ENCODE data around the gene ACTN1.
"Not testable (repeated sequence)": the region's sequence is repeated elsewhere in the genome, so short reads cannot be mapped to it uniquely, and the experiment has no call there.

The ACTN1 gene

DNA sequence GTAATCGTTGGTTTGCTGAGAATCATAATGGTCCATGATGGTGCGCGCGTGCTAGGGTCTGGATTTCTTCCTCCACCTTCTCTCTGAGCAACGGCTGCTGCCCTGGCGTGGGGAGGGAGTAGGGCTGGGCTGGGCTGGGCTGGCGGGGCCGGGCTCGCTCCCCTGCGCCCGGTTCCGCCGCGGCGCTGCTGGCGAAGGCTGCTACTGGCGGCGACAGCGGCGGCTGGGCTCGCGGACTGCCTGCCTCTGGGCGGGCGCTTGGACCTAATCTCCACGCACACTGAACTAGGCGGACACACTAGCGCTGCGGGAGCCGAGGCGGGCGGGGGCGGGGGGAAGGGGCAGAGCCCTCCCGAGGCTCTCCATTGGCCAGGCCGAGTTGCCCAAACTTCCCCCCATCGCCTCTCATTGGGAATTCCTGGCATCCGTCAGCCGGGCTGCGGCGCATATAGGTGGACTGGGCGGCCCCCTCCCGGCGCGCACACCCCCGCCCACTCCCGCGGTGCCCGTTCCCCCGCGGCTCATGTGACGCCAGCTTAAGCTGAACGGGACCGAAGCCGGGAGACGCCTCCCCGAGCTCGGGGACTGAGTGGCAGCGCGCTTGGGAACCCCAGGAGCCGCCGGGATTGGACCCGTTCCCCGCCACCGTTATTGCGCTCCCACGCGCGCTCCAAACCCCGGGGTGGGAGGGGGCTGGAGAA lies at the start of gene ACTN1:
TSS of gene ACTN1 (minus strand) at position 282 of the 701 bp plus-strand sequence. CDS start at position 36, 246 bp downstream.
- DNase-seq: peak; percentile 99

DNA sequence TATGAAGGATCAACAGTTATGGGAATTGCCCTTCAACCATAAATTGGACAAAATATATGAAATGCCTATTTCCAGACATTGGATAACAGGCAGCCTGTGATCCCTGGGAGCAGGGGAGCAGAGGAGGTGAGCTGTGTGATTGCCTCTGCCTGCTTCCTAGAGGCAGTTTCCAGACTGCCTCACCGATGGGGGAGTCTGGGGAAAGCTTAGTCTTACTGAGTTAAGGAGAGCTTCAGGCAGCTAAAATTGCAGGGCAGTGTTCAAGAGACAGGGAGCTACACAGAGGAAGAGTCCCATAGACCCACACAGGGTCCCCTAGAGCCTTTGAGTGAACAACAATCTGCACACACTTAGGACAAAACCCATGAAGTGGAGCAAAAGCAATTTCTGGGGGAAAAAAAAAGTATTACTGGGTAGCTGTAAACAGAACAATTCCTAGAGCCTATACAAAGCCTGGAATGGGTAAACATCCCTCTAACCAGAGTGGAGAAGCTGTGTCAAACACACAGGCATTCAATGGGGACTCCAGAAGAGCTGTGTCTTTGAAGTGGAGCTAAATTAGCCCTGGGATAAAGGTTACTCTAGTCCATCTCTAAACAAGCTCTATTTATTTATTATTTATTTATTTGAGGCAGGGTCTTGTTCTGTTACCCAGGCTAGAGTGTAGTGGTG lies 48.3 kb upstream of the ACTN1 start:
- DNase-seq: no peak

DNA sequence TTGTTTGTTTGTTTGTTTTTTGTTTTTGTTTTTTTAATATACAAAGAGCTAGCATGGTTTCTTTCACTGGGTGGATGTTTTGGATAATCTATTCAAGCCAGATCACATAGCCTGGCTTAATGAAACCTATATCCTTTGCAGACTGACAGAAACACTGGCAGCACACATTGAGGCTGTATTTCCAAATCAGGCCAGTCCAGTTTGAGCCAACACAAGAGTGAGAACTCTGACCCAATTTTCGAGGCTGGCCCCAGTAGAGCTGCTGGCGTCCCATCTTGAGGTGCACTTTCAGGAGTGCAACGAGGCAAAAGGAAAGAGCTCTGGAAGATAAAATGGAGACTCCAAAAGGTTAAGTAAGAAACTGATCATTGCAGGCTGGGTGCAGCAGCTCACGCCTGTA lies 43.9 kb upstream of the ACTN1 start:
- DNase-seq: no peak

DNA sequence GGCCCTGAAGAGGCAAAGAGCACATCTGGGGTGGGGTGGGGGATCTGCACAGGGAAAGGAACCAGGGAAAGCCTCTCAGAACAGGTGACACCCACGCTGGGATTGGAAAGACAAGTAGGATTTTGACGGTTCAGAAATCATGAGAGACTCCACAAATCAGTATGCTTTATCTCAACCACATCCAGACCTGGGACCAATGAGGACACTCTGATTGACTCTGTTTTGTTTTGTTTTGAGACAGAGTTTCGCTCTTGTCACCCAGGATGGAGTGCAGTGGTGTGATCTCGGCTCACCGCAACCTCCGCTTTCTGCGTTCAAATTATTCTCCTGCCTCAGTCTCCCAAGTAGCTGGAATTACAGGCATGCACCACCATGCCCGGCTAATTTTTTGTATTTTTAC lies 43.0 kb upstream of the ACTN1 start:
- not testable (repeated sequence) for DNase-seq

DNA sequence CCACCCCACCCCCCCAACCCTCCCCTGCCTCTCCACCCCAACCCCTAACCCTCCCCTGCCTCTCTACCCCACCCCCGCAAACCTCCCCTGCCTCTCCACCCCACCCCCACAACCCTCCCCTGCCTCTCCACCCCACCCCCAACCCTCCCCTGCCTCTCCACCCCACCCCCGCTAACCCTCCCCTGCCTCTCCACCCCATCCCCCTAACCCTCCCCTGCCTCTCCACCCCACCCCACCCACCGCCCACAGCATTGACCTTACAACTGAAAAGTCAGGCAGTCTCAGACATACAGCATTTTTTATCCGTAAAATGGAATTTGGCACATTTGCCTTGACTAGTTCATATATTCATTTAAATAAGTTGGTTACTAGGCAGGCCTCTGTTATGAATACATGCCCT lies 38.6 kb upstream of the ACTN1 start:
- DNase-seq: no peak

DNA sequence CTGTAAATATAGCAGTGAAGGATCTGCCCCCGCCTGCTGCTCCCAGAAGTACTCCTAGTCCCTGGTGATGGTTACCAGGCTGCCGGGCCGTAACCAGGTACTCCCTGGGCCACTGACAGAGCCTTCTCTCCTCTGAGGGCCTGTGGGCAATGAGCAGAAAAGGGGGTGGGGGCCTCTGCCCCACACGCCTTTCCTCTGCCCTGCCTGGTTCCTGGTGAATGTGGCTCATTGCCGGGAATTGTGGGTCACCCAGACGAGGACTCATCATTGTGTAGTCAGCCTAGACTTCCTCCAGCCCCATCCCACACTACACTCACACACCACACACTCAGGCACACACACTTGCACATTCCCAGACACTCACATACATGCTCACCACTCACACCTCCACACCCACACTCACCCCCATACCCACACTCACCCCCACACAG lies 35.7 kb upstream of the ACTN1 start:
- DNase-seq: no peak

DNA sequence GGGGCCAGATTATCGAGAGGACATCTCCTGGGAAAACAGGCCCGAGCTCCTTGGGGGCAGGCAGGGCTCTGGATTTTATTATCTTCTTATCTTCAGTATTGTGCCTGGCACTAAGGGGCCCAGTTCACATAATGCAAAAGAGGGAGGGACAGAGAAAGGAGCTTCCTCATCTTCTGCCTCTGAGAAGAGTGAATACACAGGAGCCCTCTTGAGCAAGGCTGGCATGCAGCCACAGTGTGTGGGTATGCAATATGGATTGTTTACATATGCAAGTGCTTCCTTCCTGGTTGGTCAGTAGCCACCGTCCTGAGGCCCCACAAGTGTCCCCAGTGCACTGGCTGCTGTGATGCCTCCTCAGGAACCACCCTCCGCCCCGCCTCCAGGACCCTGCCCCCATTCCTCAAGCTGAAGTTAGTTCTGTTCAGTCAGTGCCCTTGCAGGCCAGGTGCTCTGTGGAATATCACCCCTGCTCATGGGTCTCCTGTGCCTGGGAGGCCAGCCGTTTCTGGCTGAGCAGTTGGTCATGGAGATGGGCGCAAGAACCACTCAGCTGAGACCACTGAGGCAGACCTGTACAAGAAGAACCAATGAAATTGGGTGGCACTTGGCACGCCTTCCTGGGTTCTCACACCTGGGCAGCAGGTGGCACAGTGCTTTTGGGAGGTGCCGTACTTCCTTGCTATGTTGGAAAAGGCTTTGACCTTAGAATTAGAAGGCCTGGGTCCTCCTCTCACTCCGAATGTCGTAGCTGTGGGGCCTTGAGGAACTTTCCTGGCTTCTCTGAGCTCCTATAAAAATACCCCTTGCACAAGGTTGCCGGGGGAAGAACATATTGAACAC lies 35.1 kb upstream of the ACTN1 start:
- DNase-seq: peak in 1 of 2 experiments; percentile 13

DNA sequence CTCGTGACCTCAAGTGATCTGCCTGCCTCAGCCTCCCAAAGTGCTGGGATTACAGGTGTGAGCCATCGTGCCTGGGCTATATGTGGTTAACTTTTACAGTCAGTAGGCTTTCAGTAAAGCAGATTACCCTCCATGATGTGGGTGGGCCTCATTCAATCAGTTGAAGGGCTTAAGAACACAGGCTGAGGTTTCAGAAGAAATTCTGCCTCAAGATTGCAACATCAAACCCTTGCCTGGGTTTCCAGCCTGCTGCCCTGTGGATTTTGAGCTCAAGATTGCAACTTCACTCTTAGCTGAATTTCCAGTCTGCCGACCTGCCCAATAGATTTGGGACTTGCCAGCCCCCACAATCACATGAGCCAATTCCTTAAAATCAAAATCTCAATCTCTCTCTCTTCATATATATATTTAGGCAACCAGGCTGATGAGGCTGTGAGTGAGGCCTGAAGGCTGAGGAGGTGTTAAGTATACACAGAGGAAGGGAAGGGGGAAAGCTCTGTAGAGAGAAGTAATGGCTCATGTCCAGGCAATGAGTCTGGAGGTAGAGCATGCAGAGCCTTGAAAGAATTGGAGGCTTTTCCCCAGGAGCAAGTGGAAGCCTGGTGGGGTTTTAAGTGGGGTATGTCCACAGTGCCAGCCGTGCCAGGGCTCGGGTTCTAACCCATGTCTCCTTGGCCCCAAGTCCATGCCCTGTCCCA lies 33.3 kb upstream of the ACTN1 start:
- no peak for DNase-seq

DNA sequence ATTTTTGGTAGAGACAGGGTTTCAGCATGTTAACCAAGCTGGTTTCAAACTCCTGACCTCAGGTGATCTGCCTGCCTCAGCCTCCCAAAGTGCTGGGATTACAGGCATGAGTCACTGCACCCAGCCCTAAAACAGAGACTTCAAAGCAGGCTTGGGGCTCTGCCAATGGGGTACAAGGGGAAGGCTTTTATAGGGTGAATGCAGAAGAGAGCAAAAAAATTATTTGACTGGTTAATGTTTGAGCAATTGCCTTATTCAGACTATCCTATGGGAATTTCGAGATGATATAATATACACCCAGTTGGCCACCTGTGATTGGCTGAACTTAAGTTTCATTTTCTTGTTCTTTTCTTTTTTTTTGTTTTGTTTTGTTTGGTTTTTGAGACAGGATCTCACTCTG lies 31.5 kb upstream of the ACTN1 start:
- no peak for DNase-seq

DNA sequence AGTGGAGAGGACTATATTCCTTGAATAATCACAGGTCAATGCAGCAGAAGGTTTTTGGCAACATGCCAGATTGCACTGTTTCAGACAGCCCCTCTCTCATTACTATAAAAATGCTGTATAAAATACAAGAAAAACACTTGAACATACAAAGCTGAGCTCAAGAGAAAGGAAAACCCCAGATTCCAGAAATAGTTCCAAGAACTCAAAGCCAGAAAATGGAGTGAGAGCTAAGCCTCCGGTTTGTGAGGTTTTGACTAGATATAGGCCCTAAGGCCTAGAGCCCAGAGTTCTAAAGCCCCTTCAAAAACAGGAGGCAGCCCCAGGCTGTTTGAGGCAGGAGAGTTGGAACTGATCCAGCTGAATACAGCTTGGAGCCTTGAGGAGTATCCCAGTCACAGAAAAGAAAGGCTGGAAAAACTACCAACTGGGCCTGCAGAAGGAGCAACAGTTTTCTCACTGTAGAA lies 29.4 kb upstream of the ACTN1 start:
- DNase-seq: no peak

DNA sequence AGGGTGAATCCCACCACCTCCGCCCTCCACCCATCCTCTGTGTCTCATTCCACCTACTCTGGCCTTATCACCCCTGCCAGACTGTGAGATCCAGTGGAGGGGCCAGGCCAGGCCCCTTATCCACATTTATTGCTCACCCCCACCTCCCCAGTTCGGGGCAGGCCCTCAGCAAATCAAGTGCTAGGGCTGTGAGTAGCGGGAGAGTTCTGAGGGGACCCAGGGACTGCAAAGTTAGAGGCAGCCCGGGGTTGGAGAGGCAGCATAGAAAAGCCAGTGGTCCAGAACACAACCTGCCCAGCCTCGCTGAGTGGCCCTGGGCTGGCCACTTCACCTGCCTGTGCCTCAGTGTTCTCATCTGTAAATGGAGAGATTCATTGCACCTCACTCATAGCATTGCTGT lies 27.2 kb upstream of the ACTN1 start:
- no peak for DNase-seq

DNA sequence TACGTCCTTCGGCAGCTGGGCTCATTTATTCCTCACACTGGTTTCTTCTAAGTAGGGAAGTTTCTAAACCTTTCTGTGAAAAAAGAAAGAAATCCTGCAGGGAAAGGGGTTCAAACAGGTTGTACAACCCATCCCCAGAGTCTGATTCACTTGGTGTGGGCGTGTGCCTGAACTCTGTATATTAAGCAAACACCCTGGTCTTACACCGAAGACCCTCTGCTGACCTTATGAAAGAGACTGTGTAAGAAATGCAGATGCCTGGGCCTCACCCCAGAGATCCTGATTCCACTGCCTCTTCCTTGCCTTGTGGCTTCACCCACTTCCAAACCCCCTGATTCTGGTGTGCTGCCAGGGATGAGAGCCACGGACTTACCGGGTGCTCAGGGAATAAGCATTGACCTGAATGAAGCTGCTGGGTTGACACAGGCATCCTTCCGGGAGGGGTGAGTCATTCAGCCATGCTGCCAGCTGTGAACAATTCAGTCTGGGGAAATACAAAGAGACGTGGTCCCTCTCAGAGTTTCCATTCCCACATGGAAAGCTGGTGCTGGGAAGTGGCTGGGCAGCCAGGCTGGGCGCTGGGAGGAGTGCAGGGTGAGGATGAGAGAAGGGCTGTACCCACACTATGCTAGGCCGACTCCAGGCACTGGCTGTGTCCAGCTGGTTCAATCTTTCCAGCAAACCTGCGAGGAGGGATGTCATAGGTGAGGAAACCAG lies 26.5 kb upstream of the ACTN1 start:
- no peak for DNase-seq

DNA sequence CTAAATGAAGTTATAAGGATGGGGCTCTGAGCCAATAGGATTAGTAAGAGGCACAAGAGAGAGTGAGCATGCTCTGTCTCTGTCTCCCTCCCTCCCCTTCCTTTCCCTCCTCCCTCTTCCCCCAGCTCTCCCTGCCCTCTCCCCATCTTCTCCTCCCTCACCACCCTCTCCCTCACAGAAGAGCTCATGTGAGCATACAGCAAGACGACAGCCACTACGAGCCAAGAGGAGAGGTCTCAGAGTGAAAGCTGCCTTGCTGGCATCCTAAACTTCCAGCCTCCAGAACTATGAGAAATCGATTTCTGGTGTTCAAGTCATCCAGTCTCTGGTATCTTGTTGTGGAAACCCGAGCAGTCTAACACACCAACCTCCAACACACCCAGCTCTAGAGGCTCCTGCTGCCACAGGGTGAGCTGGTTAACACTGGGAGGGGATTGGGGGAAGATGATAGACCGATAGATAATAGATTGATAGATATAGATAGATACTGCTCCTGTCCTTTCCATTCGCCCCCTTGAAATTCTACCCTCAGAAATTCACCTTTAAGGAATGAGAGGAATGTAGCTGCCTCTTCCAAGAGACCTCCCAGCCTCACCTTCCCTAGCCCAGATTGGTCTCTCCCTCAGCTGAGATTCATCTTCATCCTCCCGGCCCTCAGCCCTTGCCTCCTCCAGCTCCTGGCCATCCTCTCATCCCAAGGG lies 25.8 kb upstream of the ACTN1 start:
- DNase-seq: peak in 1 of 2 experiments; percentile 28

DNA sequence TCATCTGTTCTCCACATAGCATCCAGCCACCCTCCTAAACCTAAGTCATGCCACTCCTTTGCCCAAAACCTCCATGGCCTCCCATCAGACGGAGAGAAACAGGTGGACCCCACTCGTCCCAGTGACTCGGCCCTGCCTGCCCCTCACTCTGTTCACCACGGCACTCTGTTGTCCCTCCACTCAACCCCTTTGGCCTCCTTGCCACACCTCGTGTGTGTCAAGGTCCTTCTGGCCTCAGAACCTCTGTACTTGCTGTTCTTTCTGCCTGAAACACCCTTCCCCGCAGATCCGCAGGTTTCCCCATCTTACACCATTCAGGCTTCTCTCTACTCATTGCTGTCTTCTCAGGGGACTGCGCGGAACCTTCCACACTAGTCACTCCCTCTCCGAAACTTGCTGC lies 24.5 kb upstream of the ACTN1 start:
- no peak for DNase-seq

DNA sequence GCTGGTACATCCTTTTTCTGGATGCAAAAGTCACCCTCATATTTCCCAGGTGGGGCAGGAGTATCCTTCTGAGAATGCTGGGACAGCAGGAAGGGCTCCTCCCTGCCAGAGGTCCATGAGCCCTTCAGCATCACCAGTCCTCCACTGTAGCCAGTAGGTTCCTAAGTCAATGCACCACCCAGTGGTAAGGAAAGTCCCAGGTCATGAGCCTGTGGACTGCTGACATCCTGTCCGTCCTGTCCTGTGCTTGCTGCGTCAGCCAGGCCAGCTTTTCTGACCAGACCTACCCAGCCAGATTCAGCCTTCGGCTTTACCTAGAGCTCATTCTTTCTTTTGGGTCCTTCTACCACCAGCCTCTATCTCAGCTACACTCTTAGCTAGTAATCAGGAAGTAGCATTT lies 23.0 kb upstream of the ACTN1 start:
- peak in 1 of 2 experiments; percentile 18 for DNase-seq

DNA sequence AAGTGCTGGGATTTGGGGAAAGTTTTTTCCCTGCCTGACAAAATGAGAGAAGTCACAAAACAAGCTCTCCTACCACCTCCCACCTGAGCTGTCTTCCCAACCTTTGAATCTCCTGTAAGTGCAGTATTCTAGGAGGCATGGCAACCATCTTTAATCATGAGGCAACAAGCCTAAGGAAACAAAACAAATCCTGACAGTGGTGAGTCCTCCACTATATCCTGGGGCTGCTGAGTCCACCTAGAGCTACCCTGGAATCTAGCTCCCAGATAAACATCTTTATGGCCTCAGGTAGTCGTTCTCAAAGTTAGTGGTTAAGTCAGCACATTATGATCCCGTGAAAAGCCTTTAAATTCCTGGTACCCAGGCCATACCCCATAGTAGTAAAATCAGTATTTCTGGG lies 22.3 kb upstream of the ACTN1 start:
- no peak for DNase-seq

DNA sequence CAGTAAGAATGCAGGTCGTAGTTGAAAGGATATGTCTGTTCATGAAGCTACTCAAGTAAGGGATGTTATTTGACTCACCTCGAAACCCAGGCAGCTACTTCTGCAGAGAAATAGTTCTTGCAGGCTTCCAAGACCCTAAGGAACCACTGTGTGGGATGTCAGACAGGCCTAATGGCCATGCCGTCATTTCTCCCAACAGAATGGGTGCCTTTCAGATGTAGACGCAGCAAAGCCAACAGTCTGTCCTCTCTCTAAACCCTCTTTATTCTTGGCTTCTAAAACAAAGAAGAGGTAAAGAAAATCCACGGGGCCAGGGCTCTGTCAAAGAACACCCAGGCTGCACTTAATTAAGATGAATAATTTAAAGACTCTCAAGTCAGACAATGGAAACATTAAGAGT lies 19.0 kb upstream of the ACTN1 start:
- no peak for DNase-seq

DNA sequence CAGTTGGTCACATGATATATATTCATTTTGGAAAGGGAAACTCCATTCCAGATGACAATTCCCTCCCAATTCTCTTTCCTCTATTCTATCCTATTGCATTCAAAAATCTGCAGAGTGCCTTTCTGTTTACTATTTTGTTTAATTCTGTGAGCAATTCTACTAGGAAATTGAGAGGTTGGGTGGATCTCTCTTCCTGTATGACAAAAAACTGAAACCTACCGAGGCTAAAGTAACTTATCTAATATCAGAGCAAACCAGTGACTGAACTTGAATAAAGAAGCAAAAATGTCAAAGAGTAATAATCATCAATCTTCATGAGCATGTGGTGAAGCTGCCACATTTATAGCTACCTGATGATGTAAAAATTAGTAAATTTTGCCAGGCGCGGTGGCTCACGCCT lies 16.6 kb upstream of the ACTN1 start:
- no peak for DNase-seq

DNA sequence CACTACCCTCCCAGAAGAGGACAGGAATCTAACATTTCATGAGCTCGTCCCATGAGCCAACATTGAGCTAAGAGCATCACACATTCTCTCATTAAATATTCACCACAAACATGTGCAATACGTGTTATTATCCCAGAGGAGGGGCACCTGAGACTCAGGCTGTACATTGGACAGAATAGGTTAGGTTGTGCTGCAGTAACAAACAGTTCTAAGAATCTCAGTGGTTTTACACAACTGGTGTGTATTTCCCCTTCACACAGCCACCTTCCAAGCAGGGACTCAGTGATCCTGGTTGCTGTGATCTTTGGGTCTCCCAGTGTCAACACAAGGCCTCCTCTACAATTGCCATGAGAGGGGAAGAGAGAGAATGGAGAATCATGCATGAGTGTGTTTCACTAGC lies 15.0 kb upstream of the ACTN1 start:
- no peak for DNase-seq

DNA sequence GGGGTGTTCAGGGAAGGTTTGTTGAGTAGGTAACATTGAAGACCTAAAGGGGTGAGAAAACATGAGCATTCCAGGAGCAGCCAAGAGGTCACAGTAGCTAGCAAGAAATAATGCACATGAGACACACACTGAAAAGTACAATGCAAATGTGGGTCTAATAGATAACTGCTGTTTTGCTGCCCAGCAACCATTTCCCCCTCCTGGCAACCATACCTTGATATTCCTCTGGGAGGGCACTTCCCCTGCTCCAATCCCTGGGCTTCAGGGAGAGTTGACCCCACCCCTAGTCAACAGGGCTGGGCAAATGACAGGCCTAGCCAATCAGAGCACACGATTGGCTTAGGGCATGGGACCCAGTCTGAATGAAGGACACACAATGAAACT lies 8.5 kb upstream of the ACTN1 start:
- peak; percentile 12 to 25 for DNase-seq

DNA sequence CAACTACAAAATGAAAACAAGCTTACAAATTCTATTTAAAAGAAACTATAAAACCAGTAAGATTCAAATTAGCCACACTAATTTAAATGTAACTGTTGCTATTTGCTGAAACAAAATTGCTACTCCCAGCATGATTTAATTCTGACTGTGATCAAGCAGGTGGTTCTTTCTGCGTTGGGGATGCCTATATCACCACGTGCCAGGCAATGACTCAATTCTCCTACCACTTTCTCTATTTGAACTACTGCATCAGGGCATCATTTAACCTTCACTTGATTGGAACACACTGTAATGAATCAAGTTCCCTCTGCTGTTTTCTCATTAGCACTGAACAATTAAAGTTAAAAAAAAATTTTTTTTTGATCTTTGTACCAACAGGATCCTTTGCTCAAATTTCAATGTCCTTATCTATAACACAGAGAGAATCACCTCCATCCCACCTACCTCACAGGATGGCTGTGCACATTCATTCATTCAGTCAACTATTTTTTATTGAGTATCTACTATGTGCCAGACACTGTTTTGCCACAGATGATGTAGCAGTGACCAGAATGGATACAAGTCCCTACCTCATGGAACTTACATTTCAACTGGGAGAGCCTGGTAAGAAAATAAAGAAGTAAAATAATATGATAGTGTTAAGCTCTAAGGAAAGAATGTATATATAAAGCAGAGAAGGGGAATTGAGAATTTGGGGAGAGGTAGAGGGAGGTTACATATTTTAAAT lies 8.0 kb upstream of the ACTN1 start:
- DNase-seq: no peak
